ENCODE measurements around the gene COIL.
"Not testable (repeated sequence)": the region's sequence is repeated elsewhere in the genome, so short reads cannot be mapped to it uniquely, and the experiment has no call there.

The COIL gene

DNA sequence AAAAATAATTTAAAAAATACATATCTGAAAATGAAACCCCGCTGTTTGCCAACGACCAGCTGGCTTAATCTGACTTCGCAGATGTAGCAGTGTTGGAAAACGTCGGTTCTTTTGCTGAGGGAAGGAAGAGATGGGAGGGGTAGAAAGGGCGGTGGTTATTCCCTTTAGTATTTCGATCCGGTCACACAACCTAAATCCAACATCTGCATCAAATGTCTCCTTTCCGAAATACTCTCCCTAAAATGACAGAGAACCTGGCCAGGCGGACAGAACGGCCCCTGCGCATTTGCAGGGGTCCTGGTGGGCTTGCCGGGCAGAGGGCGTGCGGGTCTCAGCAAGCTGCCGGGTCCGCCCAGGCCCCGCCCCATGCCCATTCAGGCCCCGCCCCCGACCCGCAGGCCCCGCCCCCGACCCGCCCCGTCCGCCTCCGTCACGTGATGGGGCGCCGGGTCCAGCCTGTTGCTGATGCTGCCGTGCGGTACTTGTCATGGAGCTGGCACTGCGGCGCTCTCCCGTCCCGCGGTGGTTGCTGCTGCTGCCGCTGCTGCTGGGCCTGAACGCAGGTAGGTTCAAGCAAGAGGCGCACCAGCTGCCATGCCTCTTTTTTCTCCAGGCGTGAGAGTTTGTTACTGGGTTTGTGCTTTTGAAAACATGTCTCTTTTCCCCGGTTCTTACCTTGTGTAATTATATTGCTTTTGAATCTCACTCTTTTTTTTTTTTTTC is 17.0 kb upstream of the COIL start, which contains the start of gene SCPEP1:
Gene SCPEP1 (plus strand): TSS at position 459 of the 723 bp plus-strand sequence. CDS start 29 bp downstream, at position 488.
- peaks cover 12% of the 10 kb centered on the region for H3K4me1 ChIP-seq (ENCODE audit: control insufficient read depth, insufficient read depth, low read length)
- peak within 1 kb of the TSS; percentile 81 for H3K4me3 ChIP-seq (ENCODE audit: low read depth, low read length)
- peaks cover 2% of the 10 kb centered on the region; the same call in 1 of the 2 replicates for H3K9me3 ChIP-seq (ENCODE audit: control insufficient read depth, insufficient read depth, low read depth, low read length)
- no peak within 1 kb of the TSS for H3K27ac ChIP-seq (ENCODE audit: low read depth, low read length)
- no peaks in the 10 kb centered on the region for H3K27me3 ChIP-seq (ENCODE audit: control insufficient read depth, insufficient read depth, low read length)
- peaks cover 4% of the 10 kb centered on the region; the same call in 1 of the 2 replicates for H3K36me3 ChIP-seq (ENCODE audit: control insufficient read depth, insufficient read depth, low read length)
- no peak within 1 kb of the TSS for H3K9ac ChIP-seq (ENCODE audit: low read length)

DNA sequence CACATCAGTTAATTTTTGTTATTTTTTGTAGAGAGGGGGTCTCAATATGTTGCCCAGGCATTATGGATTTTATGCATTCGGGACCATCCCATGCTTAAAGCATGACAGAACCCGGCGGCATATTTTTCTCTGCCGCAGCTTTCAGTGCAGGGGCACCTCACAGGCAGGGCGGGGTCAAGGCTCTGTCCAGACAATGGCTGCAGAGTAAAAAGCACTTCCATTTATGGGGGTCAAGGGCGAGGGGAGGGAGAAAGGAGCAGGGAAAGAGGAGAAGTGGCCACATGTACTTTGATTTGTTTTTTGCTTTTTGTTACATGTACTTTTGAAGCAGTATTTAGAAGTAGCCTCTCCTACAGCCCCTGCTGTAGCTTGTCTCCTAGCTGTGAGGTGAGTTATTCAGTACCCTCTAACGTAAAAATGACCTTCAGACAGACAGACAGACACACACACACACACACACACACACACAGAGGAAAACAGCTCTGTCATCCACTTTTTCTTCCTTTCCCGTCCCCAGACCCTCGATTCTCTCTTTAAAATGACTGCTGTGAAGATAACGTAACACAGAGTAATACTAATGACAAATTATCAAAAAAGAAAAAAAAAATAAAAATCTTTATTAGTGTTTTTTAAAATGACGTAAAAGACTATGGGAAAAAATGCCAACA is 16.2 kb upstream of the COIL start:
- Histone ChIP-seq H3K27ac (ENCODE audit: low read depth, low read length) (no peak overlapping the region), H3K4me1 (ENCODE audit: control insufficient read depth, insufficient read depth, low read length) (peaks cover 12% of the 10 kb centered on the region), H3K27me3 (ENCODE audit: control insufficient read depth, insufficient read depth, low read length) (no peaks in the 10 kb centered on the region), H3K36me3 (ENCODE audit: control insufficient read depth, insufficient read depth, low read length) (peaks cover 4% of the 10 kb centered on the region; the same call in 1 of the 2 replicates), H3K4me3 (ENCODE audit: low read depth, low read length) (peak overlapping the region; percentile 81), H3K9me3 (ENCODE audit: control insufficient read depth, insufficient read depth, low read depth, low read length) (peaks cover 9% of the 10 kb centered on the region), H3K9ac (ENCODE audit: low read length) (no peak overlapping the region)

GRCh38 chr17:56975656-56976055 is 14.8 kb upstream of the COIL start:
- Histone ChIP-seq H3K4me1 (ENCODE audit: control insufficient read depth, insufficient read depth, low read length) (peaks cover 12% of the 10 kb centered on the region), H3K4me3 (ENCODE audit: low read depth, low read length) (no peak overlapping the region), H3K9ac (ENCODE audit: low read length) (no peak overlapping the region), H3K27me3 (ENCODE audit: control insufficient read depth, insufficient read depth, low read length) (no peaks in the 10 kb centered on the region), H3K27ac (ENCODE audit: low read depth, low read length) (no peak overlapping the region), H3K9me3 (ENCODE audit: control insufficient read depth, insufficient read depth, low read depth, low read length) (peaks cover 20% of the 10 kb centered on the region), H3K36me3 (ENCODE audit: control insufficient read depth, insufficient read depth, low read length) (no peaks in the 10 kb centered on the region)

DNA sequence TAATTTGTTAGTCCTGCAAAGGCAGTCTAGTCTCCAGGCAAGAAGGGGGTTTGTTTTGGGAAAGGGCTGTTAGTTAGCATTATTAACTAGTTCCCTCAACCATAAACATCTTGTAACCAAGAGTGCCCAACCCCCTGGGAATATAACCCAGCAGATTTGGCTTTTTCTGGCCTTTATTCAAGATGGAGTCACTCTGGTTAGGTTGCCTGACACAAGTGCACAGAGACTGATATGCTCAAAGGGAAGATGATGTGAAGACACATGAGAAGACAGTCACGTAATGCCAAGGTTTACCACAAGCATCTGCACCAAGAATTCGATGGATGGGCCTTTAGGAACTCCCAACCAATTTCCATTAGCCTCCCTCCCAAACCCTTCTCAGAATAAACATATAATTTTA is 13.2 kb upstream of the COIL start:
- Histone ChIP-seq H3K4me1 (ENCODE audit: control insufficient read depth, insufficient read depth, low read length) (peaks cover 11% of the 10 kb centered on the region), H3K27ac (ENCODE audit: low read depth, low read length) (no peak overlapping the region), H3K9ac (ENCODE audit: low read length) (no peak overlapping the region), H3K9me3 (ENCODE audit: control insufficient read depth, insufficient read depth, low read depth, low read length) (peaks cover 22% of the 10 kb centered on the region), H3K36me3 (ENCODE audit: control insufficient read depth, insufficient read depth, low read length) (no peaks in the 10 kb centered on the region), H3K27me3 (ENCODE audit: control insufficient read depth, insufficient read depth, low read length) (no peaks in the 10 kb centered on the region), H3K4me3 (ENCODE audit: low read depth, low read length) (no peak overlapping the region)

DNA sequence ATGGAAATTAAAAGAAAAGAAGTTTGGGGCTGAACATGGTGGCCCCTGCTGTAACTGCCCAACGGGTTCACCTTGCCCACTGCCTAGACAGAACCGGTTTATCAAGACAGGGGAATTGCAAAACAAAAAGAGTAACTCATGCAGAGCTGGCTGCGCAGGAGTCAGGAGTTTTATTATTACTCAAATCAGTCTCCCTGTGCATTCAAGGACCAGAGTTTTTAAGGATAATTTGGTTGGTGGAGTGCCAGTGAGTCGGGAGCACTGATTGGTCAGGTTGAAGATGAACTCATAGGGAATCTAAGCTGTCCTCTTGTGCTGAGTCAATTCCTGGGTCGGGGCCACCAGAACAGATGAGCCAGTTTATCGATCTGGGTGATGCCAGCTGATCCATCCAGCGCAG is 12.7 kb upstream of the COIL start:
- no peak overlapping the region for H3K4me3 ChIP-seq (ENCODE audit: low read depth, low read length)
- peaks cover 22% of the 10 kb centered on the region for H3K9me3 ChIP-seq (ENCODE audit: control insufficient read depth, insufficient read depth, low read depth, low read length)
- no peaks in the 10 kb centered on the region for H3K27me3 ChIP-seq (ENCODE audit: control insufficient read depth, insufficient read depth, low read length)
- H3K9ac ChIP-seq (ENCODE audit: low read length), result no peak overlapping the region
- no peak overlapping the region for H3K27ac ChIP-seq (ENCODE audit: low read depth, low read length)
- peaks cover 6% of the 10 kb centered on the region for H3K4me1 ChIP-seq (ENCODE audit: control insufficient read depth, insufficient read depth, low read length)
- no peaks in the 10 kb centered on the region for H3K36me3 ChIP-seq (ENCODE audit: control insufficient read depth, insufficient read depth, low read length)

DNA sequence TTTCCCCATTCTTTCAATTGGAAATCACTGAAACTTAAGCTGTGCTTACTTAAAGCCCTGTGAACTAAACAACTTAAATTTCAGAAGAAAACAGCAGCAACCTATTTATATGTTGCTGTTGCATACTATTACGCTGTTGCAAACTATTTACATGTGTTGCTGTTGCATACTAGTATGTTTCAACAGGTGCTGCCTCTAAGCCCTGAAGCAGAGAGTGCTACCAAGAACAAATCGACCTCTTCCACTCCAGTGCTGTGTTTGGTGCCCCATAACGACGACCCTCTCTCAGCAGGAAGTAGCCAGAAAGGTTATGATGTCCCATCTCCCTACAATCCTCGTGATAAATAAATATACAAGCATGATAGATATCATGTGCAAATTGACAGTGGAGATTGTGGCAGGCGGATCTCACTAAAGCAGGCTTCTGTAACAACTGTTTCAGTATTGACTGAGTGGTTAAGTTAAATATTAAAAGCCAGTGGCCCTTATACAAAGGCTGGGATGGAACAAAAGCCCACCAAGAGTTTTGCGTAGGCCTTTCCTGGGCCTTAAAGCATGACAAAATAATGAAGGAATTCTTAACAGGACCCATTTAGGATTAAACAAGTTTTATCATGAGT is 11.4 kb upstream of the COIL start:
- Histone ChIP-seq H3K4me3 (ENCODE audit: low read depth, low read length) (no peak overlapping the region), H3K27me3 (ENCODE audit: control insufficient read depth, insufficient read depth, low read length) (no peaks in the 10 kb centered on the region), H3K36me3 (ENCODE audit: control insufficient read depth, insufficient read depth, low read length) (no peaks in the 10 kb centered on the region), H3K9ac (ENCODE audit: low read length) (no peak overlapping the region), H3K9me3 (ENCODE audit: control insufficient read depth, insufficient read depth, low read depth, low read length) (peaks cover 22% of the 10 kb centered on the region), H3K4me1 (ENCODE audit: control insufficient read depth, insufficient read depth, low read length) (peaks cover 2% of the 10 kb centered on the region; the same call in 1 of the 2 replicates), H3K27ac (ENCODE audit: low read depth, low read length) (no peak overlapping the region)

GRCh38 chr17:56970974-56971373 is 10.1 kb upstream of the COIL start:
- Histone ChIP-seq H3K9me3 (ENCODE audit: control insufficient read depth, insufficient read depth, low read depth, low read length) (peaks cover 22% of the 10 kb centered on the region), H3K27me3 (ENCODE audit: control insufficient read depth, insufficient read depth, low read length) (no peaks in the 10 kb centered on the region), H3K36me3 (ENCODE audit: control insufficient read depth, insufficient read depth, low read length) (no peaks in the 10 kb centered on the region), H3K4me1 (ENCODE audit: control insufficient read depth, insufficient read depth, low read length) (no peaks in the 10 kb centered on the region), H3K9ac (ENCODE audit: low read length) (no peak overlapping the region), H3K4me3 (ENCODE audit: low read depth, low read length) (no peak overlapping the region), H3K27ac (ENCODE audit: low read depth, low read length) (no peak overlapping the region)

GRCh38 chr17:56966338-56966737 is 5.5 kb upstream of the COIL start:
- no peaks in the 10 kb centered on the region for H3K4me1 ChIP-seq (ENCODE audit: control insufficient read depth, insufficient read depth, low read length)
- no peak overlapping the region for H3K27ac ChIP-seq (ENCODE audit: low read depth, low read length)
- no peaks in the 10 kb centered on the region for H3K36me3 ChIP-seq (ENCODE audit: control insufficient read depth, insufficient read depth, low read length)
- H3K4me3 ChIP-seq (ENCODE audit: low read depth, low read length), result no peak overlapping the region
- no peak overlapping the region for H3K9ac ChIP-seq (ENCODE audit: low read length)
- no peaks in the 10 kb centered on the region for H3K27me3 ChIP-seq (ENCODE audit: control insufficient read depth, insufficient read depth, low read length)
- peaks cover 7% of the 10 kb centered on the region; the same call in 1 of the 2 replicates for H3K9me3 ChIP-seq (ENCODE audit: control insufficient read depth, insufficient read depth, low read depth, low read length)

GRCh38 chr17:56965681-56966080 is 4.8 kb upstream of the COIL start:
- H3K9me3 ChIP-seq (ENCODE audit: control insufficient read depth, insufficient read depth, low read depth, low read length); H3K36me3 ChIP-seq (ENCODE audit: control insufficient read depth, insufficient read depth, low read length); H3K4me1 ChIP-seq (ENCODE audit: control insufficient read depth, insufficient read depth, low read length); H3K9ac ChIP-seq (ENCODE audit: low read length); H3K4me3 ChIP-seq (ENCODE audit: low read depth, low read length); H3K27ac ChIP-seq (ENCODE audit: low read depth, low read length); H3K27me3 ChIP-seq (ENCODE audit: control insufficient read depth, insufficient read depth, low read length): not testable (repeated sequence)

DNA sequence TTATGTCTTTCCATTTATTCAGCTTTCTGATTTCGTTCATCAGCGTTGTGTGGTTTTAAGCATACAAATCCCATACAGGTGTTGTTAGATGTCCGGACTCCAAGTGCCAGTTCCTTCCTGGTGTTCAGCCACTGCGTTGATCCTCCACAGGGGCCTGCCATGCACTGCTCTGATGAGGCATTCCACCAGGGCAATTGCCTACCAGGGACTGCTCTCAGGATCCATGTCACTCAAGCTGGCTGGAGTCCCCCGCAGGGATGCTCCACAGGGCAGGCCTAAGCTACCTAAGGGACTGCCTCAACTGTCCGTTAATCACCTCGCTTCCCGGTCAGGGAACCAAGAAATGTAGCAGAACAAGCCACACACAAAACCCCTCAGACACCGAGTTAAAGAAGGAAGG is 4.4 kb upstream of the COIL start:
- not testable (repeated sequence) for H3K9ac ChIP-seq (ENCODE audit: low read length); H3K27me3 ChIP-seq (ENCODE audit: control insufficient read depth, insufficient read depth, low read length); H3K27ac ChIP-seq (ENCODE audit: low read depth, low read length); H3K9me3 ChIP-seq (ENCODE audit: control insufficient read depth, insufficient read depth, low read depth, low read length); H3K36me3 ChIP-seq (ENCODE audit: control insufficient read depth, insufficient read depth, low read length); H3K4me3 ChIP-seq (ENCODE audit: low read depth, low read length); H3K4me1 ChIP-seq (ENCODE audit: control insufficient read depth, insufficient read depth, low read length)

DNA sequence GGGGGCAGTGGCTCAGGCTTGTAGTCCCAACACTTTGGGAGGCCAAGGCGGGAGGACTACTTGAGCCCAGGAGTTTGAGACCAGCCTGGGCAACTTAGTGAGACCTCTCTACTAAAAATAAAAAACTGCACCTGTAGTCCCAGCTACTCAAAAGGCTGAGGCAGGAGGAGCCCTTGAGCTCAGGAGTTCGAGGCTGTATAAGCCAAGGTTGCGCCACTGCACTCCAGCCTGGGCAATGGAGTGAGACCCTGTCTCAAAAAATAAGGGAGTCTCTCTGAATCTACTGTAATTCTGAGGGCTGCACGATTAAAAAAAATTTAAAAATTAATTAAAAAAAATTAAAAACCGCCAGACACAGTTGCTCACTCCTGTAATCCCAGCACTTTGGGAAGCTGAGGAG is 3.9 kb downstream of the COIL start:
- no peak overlapping the region for H3K9ac ChIP-seq (ENCODE audit: low read length)
- H3K4me1 ChIP-seq (ENCODE audit: control insufficient read depth, insufficient read depth, low read length), result peaks cover 3% of the 10 kb centered on the region; the same call in 1 of the 2 replicates
- no peaks in the 10 kb centered on the region for H3K27me3 ChIP-seq (ENCODE audit: control insufficient read depth, insufficient read depth, low read length)
- H3K36me3 ChIP-seq (ENCODE audit: control insufficient read depth, insufficient read depth, low read length), result 0 out of 2 replicates have a peak, but pooled peaks cover 3% of the 10 kb centered on the region
- H3K9me3 ChIP-seq (ENCODE audit: control insufficient read depth, insufficient read depth, low read depth, low read length), result no peaks in the 10 kb centered on the region
- H3K4me3 ChIP-seq (ENCODE audit: low read depth, low read length), result no peak overlapping the region
- H3K27ac ChIP-seq (ENCODE audit: low read depth, low read length), result no peak overlapping the region
